ENCODE results near the gene IGSF6.

DNA sequence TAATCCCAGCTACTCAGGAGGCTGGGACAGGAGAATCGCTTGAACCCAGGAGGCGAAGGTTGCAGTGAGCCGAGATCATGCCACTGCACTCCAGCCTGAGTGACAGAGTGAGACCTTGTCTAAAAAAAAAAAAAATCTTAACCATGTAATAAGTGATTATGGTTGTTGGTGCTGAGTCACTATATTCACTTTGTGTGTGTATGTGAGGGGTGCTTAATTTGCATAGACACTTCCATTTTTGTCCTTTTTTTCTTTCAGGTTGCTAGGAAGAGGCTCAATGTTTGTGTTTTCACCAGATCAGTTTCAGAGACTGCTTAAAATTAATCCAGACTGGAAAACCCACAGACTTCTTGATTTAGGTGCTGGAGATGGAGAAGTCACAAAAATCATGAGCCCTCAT, 34.8 kb downstream of the IGSF6 start:
- TF ChIP-seq EZH2 (IDR thresholded peaks at IDR 0.05; ENCODE audit: borderline replicate concordance, insufficient read depth, low read length, poor library complexity, severe bottlenecking) (no peak), POLR2AphosphoS5 (IDR thresholded peaks at IDR 0.05) (no peak), SMC3 (conservative IDR thresholded peaks at IDR 0.05; ENCODE audit: poor library complexity) (no peak), RAD21 (conservative IDR thresholded peaks at IDR 0.05) (no peak), EP300 (conservative IDR thresholded peaks at IDR 0.05; ENCODE audit: poor library complexity, severe bottlenecking) (no peak)
- TF ChIP-seq, protein P1, sequence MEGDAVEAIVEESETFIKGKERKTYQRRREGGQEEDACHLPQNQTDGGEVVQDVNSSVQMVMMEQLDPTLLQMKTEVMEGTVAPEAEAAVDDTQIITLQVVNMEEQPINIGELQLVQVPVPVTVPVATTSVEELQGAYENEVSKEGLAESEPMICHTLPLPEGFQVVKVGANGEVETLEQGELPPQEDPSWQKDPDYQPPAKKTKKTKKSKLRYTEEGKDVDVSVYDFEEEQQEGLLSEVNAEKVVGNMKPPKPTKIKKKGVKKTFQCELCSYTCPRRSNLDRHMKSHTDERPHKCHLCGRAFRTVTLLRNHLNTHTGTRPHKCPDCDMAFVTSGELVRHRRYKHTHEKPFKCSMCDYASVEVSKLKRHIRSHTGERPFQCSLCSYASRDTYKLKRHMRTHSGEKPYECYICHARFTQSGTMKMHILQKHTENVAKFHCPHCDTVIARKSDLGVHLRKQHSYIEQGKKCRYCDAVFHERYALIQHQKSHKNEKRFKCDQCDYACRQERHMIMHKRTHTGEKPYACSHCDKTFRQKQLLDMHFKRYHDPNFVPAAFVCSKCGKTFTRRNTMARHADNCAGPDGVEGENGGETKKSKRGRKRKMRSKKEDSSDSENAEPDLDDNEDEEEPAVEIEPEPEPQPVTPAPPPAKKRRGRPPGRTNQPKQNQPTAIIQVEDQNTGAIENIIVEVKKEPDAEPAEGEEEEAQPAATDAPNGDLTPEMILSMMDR (IDR thresholded peaks at IDR 0.05; ENCODE audit: poor library complexity, severe bottlenecking): no peak

Measured in neural cell (in vitro differentiated cells).